SH-SY5Y (cell line): ENCODE data around the gene SDC1.

Experiments used
- GATA2 ChIP-seq: IDR thresholded peaks from 2 replicates; pipeline ENCODE4 v1.6.1; 2011; ENCODE audit warnings: mild to moderate bottlenecking, low read depth, low read length
- GATA3 ChIP-seq: IDR thresholded peaks from 2 replicates; pipeline ENCODE4 v1.6.1; 2011; ENCODE audit warnings: low read depth, mild to moderate bottlenecking, low read length, moderate library complexity

SDC1 gene

DNA sequence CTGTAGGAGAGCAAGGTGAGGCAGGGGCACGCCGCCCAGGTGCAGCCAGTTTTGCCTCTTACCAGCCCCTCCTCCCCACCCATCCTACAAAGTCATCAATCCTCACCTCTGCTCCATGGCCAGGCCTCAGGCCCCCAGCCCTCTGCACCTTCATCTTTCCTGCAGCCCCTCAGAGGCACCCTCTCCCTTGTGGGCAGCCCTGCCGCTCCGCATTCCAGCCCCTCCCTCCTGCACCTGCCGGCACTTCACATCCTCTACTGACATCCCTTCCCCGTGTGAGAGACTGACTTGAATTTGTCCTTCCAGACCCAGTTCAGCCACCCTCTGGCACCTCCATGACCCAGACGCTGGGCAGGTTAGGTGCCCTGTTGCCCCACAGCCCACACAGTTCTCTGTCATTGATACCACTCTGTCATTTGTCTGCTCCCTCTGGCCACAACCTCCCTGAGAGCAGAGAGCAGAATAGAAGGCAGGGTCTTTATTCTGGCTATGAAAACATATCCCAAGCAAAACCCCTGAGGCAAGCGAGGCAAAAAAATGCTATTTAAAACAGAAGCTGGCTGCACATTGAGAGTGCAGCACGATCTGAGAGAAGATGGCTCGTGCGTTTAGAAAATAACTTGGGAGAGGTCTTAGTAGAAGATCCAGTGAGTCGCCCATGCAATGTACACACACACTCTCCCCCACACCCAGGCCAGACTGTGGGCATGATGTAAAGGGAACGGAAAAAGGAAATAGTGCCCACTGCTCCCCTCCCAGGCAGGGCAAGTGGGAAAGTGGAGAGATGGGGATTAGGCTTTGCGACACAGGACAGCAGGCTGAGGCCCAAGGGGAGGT lies 25.9 kb downstream of the SDC1 start:
- TF ChIP-seq GATA2 (no peak), GATA3 (no peak)

- TF ChIP-seq GATA2: no peak
- TF ChIP-seq GATA3: no peak
Measured at GRCh38 chr2:20198001-20198400, 26.9 kb downstream of the SDC1 start.

- TF ChIP-seq GATA3: no peak
- no peak for TF ChIP-seq GATA2
Measured at GRCh38 chr2:20197192-20197591, 27.7 kb downstream of the SDC1 start.

GRCh38 chr2:20196657-20197161 lies 28.2 kb downstream of the SDC1 start:
- TF ChIP-seq GATA2 (no peak), GATA3 (no peak)

- TF ChIP-seq GATA3 (no peak), GATA2 (no peak)
Measured at GRCh38 chr2:20196053-20196656, 28.8 kb downstream of the SDC1 start.

GRCh38 chr2:20195431-20196033 lies 29.4 kb downstream of the SDC1 start:
- TF ChIP-seq GATA3 (no peak), GATA2 (no peak)

DNA sequence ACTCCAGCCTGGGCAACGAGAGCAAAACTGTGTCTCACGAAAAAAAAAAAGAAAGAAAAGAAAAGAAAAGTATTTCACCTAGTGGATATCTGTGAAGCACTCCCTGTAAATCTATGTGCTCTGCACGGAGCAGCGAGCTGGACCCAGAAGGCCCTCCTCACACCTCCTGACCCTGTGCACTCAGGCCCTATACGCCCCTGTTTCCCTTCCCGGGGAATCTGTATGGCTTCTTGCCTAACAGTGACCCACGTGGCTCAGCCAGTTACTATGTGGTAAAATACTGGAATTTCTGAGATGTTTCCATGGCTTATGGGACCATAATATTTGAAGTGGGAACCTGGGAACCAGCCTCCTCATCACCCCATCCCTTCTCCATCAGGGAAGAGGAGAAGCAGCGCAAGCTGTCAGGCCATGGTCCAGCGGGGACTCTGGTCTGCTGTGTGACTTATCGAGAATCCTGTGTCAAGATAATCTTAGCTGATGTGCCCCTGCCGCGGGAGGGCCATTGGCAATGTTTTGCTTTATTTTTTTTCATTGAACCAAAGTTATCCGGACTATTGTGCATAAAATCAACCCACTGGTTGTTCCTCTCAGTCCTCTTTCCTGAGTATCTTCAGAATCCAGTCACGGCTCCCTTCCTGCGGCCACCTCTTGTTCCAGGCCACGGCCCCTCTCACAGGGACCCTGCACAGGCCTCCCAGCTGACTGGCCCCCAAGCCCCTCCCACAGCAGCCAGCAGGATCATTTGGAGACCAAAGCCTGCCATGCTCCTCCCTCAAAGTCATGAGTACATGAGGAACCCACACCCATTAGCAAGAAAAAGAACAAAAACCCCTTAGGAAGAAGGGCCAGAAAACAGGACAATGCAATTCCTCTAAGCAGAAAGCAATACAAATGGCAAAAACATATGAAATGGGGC lies 30.6 kb downstream of the SDC1 start:
- TF ChIP-seq GATA3 (no peak), GATA2 (no peak)

- no peak for TF ChIP-seq GATA2
- TF ChIP-seq GATA3: no peak
Measured at GRCh38 chr2:20193185-20193584, 31.7 kb downstream of the SDC1 start.

GRCh38 chr2:20192781-20193180 lies 32.1 kb downstream of the SDC1 start:
- TF ChIP-seq GATA2: no peak
- TF ChIP-seq GATA3: no peak

DNA sequence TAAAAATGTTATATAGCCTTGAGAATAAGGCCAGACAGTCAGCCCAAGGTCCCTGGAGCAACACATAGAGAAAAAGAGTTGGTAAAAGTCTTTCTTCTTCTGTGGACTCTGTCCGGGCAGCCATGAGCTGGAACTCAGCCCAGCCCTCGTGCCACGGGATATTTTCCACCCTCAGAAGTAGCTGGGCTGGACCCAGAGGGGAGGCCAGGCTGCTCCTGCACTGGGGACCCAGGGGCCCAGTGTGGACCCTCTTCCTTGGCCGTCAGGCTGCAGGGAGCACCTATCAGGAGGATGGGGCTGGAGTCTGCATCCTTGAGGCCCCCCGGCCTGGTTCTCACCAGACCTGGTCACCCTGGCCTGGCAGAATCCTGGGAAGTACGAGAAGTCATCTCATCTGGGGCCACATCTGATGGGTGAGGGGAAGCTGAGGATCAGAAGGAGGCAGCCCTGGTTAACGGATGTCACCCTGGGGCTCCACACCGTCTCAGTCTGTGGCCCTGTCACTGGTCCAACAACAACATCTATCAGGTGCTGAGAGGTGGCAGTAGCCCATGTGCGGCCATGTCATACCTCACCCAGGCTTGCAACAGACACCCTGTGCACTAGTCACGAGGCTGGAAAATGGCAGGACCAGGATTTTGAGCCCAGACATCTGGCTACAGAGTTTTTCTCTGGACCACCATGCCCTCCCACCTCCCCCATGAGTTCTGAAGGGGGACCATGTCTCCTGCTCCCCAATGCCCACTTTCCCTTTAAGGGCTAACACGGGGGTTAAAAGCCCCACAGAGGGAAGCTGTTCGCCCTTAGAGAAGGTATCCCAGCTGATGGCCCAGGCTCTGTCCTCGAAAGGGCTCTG lies 33.0 kb downstream of the SDC1 start:
- TF ChIP-seq GATA2 (no peak), GATA3 (no peak)

GRCh38 chr2:20190876-20191713 lies 33.8 kb downstream of the SDC1 start:
- no peak for TF ChIP-seq GATA3
- TF ChIP-seq GATA2: no peak

GRCh38 chr2:20190170-20190569 lies 34.8 kb downstream of the SDC1 start:
- TF ChIP-seq GATA2 (no peak), GATA3 (no peak)
